ENCODE results near the gene ZNF143.

DNA sequence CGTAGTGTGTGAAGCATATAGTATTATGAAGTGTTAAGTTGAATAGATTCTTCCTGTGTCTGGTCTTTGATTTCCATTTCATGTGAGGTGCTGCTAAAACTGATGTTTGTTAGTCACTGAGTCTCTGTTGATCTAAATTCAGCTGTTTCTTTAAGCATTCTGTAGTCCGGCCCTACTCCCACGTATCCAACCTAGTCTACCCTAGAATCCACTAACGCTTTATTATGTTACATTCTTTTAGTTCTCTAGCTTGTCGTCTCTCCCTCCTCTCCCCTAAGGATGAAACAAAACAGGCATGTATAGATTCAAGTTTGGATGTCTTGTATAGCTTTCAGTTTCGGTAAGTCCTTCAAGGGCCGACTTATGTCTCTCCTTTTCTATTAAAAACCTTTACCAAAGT lies 116.7 kb downstream of the ZNF143 start:
- TF ChIP-seq, protein P1, sequence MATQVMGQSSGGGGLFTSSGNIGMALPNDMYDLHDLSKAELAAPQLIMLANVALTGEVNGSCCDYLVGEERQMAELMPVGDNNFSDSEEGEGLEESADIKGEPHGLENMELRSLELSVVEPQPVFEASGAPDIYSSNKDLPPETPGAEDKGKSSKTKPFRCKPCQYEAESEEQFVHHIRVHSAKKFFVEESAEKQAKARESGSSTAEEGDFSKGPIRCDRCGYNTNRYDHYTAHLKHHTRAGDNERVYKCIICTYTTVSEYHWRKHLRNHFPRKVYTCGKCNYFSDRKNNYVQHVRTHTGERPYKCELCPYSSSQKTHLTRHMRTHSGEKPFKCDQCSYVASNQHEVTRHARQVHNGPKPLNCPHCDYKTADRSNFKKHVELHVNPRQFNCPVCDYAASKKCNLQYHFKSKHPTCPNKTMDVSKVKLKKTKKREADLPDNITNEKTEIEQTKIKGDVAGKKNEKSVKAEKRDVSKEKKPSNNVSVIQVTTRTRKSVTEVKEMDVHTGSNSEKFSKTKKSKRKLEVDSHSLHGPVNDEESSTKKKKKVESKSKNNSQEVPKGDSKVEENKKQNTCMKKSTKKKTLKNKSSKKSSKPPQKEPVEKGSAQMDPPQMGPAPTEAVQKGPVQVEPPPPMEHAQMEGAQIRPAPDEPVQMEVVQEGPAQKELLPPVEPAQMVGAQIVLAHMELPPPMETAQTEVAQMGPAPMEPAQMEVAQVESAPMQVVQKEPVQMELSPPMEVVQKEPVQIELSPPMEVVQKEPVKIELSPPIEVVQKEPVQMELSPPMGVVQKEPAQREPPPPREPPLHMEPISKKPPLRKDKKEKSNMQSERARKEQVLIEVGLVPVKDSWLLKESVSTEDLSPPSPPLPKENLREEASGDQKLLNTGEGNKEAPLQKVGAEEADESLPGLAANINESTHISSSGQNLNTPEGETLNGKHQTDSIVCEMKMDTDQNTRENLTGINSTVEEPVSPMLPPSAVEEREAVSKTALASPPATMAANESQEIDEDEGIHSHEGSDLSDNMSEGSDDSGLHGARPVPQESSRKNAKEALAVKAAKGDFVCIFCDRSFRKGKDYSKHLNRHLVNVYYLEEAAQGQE (IDR thresholded peaks at IDR 0.05; ENCODE audit: insufficient read depth in 1 of 2, low read depth in 2 of 2, low read length in 2 of 2): no peak
- TF ChIP-seq POLR2AphosphoS5 (IDR thresholded peaks at IDR 0.05; ENCODE audit: low read depth, low read length): no peak
- no peak for TF ChIP-seq TAF1 (IDR thresholded peaks at IDR 0.05; ENCODE audit: borderline replicate concordance, insufficient read depth, low read length)
- no peak for TF ChIP-seq FOXP2 (optimal IDR thresholded peaks at IDR 0.05; ENCODE audit: borderline replicate concordance, extremely low read depth, extremely low read length, insufficient read depth)

All from PFSK-1 (cell line).